BLaER1 treated with 17β-estradiol and CSF1 and Interleukin-3, amounts not matched to agents 10 nM and 100 nM (cell line): ENCODE data around the gene MIF.
"Not testable (repeated sequence)": the region's sequence is repeated elsewhere in the genome, so short reads cannot be mapped to it uniquely, and the experiment has no call there.

ENCODE experiments used
- H3K27ac ChIP-seq, 11 experiments: shearing (Covaris generic); formaldehyde crosslinking; 2 replicates each; pipeline ENCODE4 v1.8.1; 2022
- H3K27me3 ChIP-seq, 11 experiments: shearing (Covaris generic); formaldehyde crosslinking; 2 replicates each; pipeline ENCODE4 v1.8.1; 2022
- H3K36me3 ChIP-seq, 11 experiments: shearing (Covaris generic); formaldehyde crosslinking; 2 replicates each; pipeline ENCODE4 v1.8.1; 2022
- H3K4me1 ChIP-seq, 10 experiments: shearing (Covaris generic); formaldehyde crosslinking; 2 replicates each; pipeline ENCODE4 v1.8.1; 2022
- H3K4me2 ChIP-seq, 11 experiments: shearing (Covaris generic); formaldehyde crosslinking; 2 replicates each; pipeline ENCODE4 v1.8.1; 2022
- H3K4me3 ChIP-seq, 10 experiments: shearing (Covaris generic); formaldehyde crosslinking; 2 replicates each; pipeline ENCODE4 v1.8.1; 2022
- H3K9ac ChIP-seq, 11 experiments: shearing (Covaris generic); formaldehyde crosslinking; 2 replicates each; pipeline ENCODE4 v1.8.1; 2022
- H3K9me3 ChIP-seq, 11 experiments: shearing (Covaris generic); formaldehyde crosslinking; replicated peaks in 1 of 11; 2 replicates each; pipeline ENCODE4 v1.8.1; 2022
- H4K20me1 ChIP-seq, 11 experiments: shearing (Covaris generic); formaldehyde crosslinking; 2 replicates each; pipeline ENCODE4 v1.8.1; 2022
- Cebpa-rat ChIP-seq, 11 experiments: shearing (Covaris generic); IDR thresholded peaks; 2 replicates each; pipeline ENCODE4 v1.8.1; 2022

Gene MIF

GRCh38 chr22:23862103-23862502 lies 32.1 kb upstream of the MIF start:
- H3K27me3 ChIP-seq = no peaks in the 10 kb centered on the region
- H3K36me3 ChIP-seq = peaks cover 0 to 20% (median under 1%) of the 10 kb centered on the region in 11 experiments; a peak in 7 of 22 replicates
- no peak overlapping the region for H3K9ac ChIP-seq
- H3K9me3 ChIP-seq = no peaks in the 10 kb centered on the region
- H3K4me1 ChIP-seq = peaks cover 13 to 25% (median 18%) of the 10 kb centered on the region in 10 experiments; a peak in 19 of 20 replicates
- H3K4me3 ChIP-seq = no peak overlapping the region
- H3K27ac ChIP-seq = no peak overlapping the region
- no peak for TF ChIP-seq Cebpa-rat (IDR thresholded peaks at IDR 0.05)
- no peaks in the 10 kb centered on the region for H4K20me1 ChIP-seq
- H3K4me2 ChIP-seq = no peak overlapping the region

DNA sequence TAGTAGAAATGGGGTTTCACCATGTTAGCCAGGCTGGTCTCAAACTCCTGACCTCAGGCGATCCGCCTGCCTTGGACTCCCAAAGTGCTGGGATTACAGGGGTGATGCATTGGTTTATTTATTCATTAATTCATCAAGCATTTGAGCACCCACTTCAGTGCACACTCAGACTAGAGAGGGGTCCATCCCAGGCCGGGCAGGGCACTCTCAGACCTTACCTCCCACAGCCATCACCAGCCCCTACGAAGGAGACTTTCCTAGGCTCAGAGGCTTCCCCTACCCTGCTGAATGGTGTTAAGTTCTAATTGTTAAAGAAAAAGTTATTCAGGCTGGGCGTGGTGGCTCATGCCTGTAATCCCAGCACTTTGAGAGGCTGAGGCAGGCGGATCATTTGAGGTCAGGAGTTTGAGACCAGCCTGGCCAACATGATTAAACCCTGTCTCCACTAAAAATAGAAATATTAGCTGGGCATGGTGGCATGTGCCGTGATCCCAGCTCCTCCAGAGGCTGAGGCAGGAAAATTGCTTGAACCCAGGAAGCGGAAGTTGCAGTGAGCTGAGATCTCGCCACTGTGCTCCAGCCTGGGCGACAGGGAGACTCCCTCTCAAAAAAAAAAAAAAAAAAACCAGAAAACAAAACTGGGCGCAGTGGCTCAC lies 29.6 kb upstream of the MIF start:
- H3K27me3 ChIP-seq, H3K4me1 ChIP-seq, H3K27ac ChIP-seq, H3K9ac ChIP-seq, H3K9me3 ChIP-seq, H3K4me2 ChIP-seq, H3K4me3 ChIP-seq, H4K20me1 ChIP-seq: not testable (repeated sequence)
- peaks cover 14 to 45% (median 24%) of the 10 kb centered on the region in 11 experiments; a peak in 20 of 22 replicates for H3K36me3 ChIP-seq

DNA sequence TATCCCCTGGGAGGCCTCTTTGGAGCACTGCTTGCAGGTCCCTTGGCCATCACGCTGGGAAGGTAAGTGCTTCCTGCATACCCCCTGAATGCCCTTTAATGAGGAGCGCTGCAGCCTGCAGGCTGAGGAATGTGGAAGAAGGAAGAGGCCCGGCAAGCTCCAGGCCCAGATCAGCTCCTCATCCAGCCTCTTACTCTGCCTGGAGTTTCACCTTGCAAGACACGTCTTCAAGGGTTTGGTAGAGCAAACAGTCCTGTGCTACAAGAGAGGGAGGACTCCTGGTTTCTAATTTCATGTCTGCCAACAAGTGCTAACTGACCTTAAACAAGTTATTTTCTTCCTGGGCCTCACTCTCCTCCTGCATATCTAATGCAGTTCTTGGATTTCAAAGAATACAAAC lies 25.6 kb upstream of the MIF start:
- TF ChIP-seq Cebpa-rat (IDR thresholded peaks at IDR 0.05) = no peak
- H3K27ac ChIP-seq = no peak overlapping the region
- H3K4me1 ChIP-seq = peaks cover 0 to 2% (median 0%) of the 10 kb centered on the region in 10 experiments; a peak in 1 of 20 replicates
- H3K9ac ChIP-seq = no peak overlapping the region
- no peaks in the 10 kb centered on the region for H3K27me3 ChIP-seq
- no peaks in the 10 kb centered on the region for H3K9me3 ChIP-seq
- no peaks in the 10 kb centered on the region for H4K20me1 ChIP-seq
- H3K4me2 ChIP-seq = no peak overlapping the region
- H3K36me3 ChIP-seq = peaks cover 21 to 45% (median 31%) of the 10 kb centered on the region in 11 experiments; a peak in 20 of 22 replicates
- no peak overlapping the region for H3K4me3 ChIP-seq

GRCh38 chr22:23874871-23875270 lies 19.3 kb upstream of the MIF start:
- peak overlapping the region in 7 of 11 experiments; percentile 13 to 55 (median 46); a peak in 11 of 22 replicates for H3K27ac ChIP-seq
- H3K27me3 ChIP-seq = no peaks in the 10 kb centered on the region
- H3K4me2 ChIP-seq = peak overlapping the region; percentile 8 to 87 (median 74); a peak in 20 of 22 replicates
- TF ChIP-seq Cebpa-rat (IDR thresholded peaks at IDR 0.05) = no peak
- H3K4me1 ChIP-seq = peaks cover 7 to 33% (median 19%) of the 10 kb centered on the region in 10 experiments; a peak in 19 of 20 replicates
- H3K36me3 ChIP-seq = peaks cover 15 to 46% (median 39%) of the 10 kb centered on the region in 11 experiments; a peak in 21 of 22 replicates
- H3K9ac ChIP-seq = peak overlapping the region in 3 of 11 experiments; percentile 1 to 33 (median 7); a peak in 3 of 22 replicates
- no peaks in the 10 kb centered on the region for H4K20me1 ChIP-seq
- peaks cover 0 to 8% (median 5%) of the 10 kb centered on the region in 11 experiments; a peak in 10 of 22 replicates for H3K9me3 ChIP-seq
- peak overlapping the region in 2 of 10 experiments; percentile 8 to 12; a peak in 1 of 20 replicates for H3K4me3 ChIP-seq

GRCh38 chr22:23875801-23876200 lies 18.4 kb upstream of the MIF start:
- Histone ChIP-seq H3K36me3 (peaks cover 11 to 43% (median 37%) of the 10 kb centered on the region in 11 experiments; a peak in 21 of 22 replicates), H3K9ac (no peak overlapping the region), H3K4me1 (peaks cover 7 to 33% (median 19%) of the 10 kb centered on the region in 10 experiments; a peak in 19 of 20 replicates), H3K9me3 (peaks cover 0 to 12% (median 8%) of the 10 kb centered on the region in 11 experiments; a peak in 10 of 22 replicates), H3K27me3 (no peaks in the 10 kb centered on the region), H3K4me2 (peak overlapping the region in 2 of 11 experiments; percentile 77 to 80; a peak in 1 of 22 replicates), H4K20me1 (no peaks in the 10 kb centered on the region), H3K4me3 (no peak overlapping the region), H3K27ac (no peak overlapping the region)
- TF ChIP-seq Cebpa-rat (IDR thresholded peaks at IDR 0.05) = no peak

GRCh38 chr22:23877566-23877965 lies 16.6 kb upstream of the MIF start:
- Histone ChIP-seq H3K9ac (no peak overlapping the region), H3K4me3 (no peak overlapping the region), H3K9me3 (peaks cover 0 to 12% (median 8%) of the 10 kb centered on the region in 11 experiments; a peak in 10 of 22 replicates), H3K4me1 (peaks cover 7 to 33% (median 19%) of the 10 kb centered on the region in 10 experiments; a peak in 19 of 20 replicates), H3K27me3 (no peaks in the 10 kb centered on the region), H4K20me1 (no peaks in the 10 kb centered on the region), H3K36me3 (peaks cover 11 to 43% (median 37%) of the 10 kb centered on the region in 11 experiments; a peak in 21 of 22 replicates), H3K27ac (no peak overlapping the region), H3K4me2 (no peak overlapping the region)
- no peak for TF ChIP-seq Cebpa-rat (IDR thresholded peaks at IDR 0.05)

- no peak overlapping the region for H3K9ac ChIP-seq
- TF ChIP-seq Cebpa-rat (IDR thresholded peaks at IDR 0.05) = no peak
- H3K4me1 ChIP-seq = peaks cover 7 to 33% (median 19%) of the 10 kb centered on the region in 10 experiments; a peak in 19 of 20 replicates
- no peak overlapping the region for H3K27ac ChIP-seq
- no peak overlapping the region for H3K4me3 ChIP-seq
- peaks cover 11 to 43% (median 38%) of the 10 kb centered on the region in 11 experiments; a peak in 21 of 22 replicates for H3K36me3 ChIP-seq
- no peaks in the 10 kb centered on the region for H4K20me1 ChIP-seq
- no peak overlapping the region for H3K4me2 ChIP-seq
- H3K9me3 ChIP-seq = peaks cover 0 to 12% (median 8%) of the 10 kb centered on the region in 11 experiments; a peak in 10 of 22 replicates
- no peaks in the 10 kb centered on the region for H3K27me3 ChIP-seq
These were observed 16.0 kb upstream of the MIF start for GRCh38 chr22:23878219-23878618.

- peaks cover 0 to 12% (median 8%) of the 10 kb centered on the region in 11 experiments; a peak in 10 of 22 replicates for H3K9me3 ChIP-seq
- no peaks in the 10 kb centered on the region; a peak in 1 of 22 replicates for H4K20me1 ChIP-seq
- H3K4me1 ChIP-seq = peaks cover 0 to 8% (median 0%) of the 10 kb centered on the region in 10 experiments; a peak in 3 of 20 replicates
- H3K4me2 ChIP-seq = no peak overlapping the region
- peaks cover 5 to 36% (median 19%) of the 10 kb centered on the region in 11 experiments; a peak in 20 of 22 replicates for H3K36me3 ChIP-seq
- H3K9ac ChIP-seq = no peak overlapping the region
- no peak overlapping the region for H3K4me3 ChIP-seq
- no peak for TF ChIP-seq Cebpa-rat (IDR thresholded peaks at IDR 0.05)
- no peaks in the 10 kb centered on the region for H3K27me3 ChIP-seq
- H3K27ac ChIP-seq = no peak overlapping the region
These were observed 11.8 kb upstream of the MIF start for GRCh38 chr22:23882370-23882769.

- no peak for TF ChIP-seq Cebpa-rat (IDR thresholded peaks at IDR 0.05)
- Histone ChIP-seq H3K4me1 (peaks cover 0 to 13% (median 7%) of the 10 kb centered on the region in 10 experiments; a peak in 14 of 20 replicates), H3K4me3 (no peak overlapping the region), H3K36me3 (peaks cover 0 to 25% (median 8%) of the 10 kb centered on the region in 11 experiments; a peak in 11 of 22 replicates), H3K27me3 (no peaks in the 10 kb centered on the region), H3K9ac (no peak overlapping the region), H3K27ac (no peak overlapping the region), H4K20me1 (no peaks in the 10 kb centered on the region; a peak in 1 of 22 replicates), H3K9me3 (peaks cover 0 to 12% (median 8%) of the 10 kb centered on the region in 11 experiments; a peak in 10 of 22 replicates), H3K4me2 (no peak overlapping the region)
These were observed 10.5 kb upstream of the MIF start for GRCh38 chr22:23883658-23884057.
